ENCODE results near the gene GANAB.
"Not testable (repeated sequence)": the region's sequence is repeated elsewhere in the genome, so short reads cannot be mapped to it uniquely, and the experiment has no call there.

The GANAB gene

DNA sequence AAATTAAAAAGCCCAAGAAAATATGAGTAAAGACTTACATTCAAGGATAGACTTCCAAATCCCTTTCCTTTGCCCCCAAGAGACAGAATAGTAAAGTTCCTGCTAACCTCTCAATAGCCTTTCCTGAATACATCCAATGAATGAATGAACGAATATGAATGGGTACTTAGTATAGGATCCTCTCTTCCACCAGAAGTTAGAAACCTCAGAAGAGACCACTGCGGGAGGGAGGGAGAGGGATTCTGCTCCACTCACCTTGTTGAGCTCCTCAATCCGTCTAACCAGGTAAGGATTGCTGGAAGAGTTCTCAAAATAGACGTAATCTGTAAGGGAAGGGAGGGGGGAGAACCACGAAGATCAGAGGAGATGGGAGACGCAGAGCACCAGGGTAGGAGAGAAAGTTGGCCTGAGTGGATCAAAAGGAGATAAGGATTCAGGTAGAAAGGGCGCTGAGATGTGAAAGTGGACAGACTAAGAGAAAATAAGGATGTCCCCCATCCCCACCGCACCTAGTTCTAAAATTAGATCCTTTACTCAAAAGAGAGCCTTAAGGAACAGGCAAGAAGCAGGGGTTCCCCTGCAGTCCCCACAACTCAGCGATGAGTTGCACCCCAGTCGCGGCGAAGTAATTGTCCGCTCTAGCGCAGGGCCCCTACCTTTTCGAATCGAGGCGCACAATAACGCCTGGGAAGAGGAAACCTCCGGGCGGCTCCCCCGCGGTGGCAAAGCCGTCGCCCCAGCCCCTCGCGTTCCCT, 45.9 kb downstream of the GANAB start:
- no peak for DNase-seq

DNA sequence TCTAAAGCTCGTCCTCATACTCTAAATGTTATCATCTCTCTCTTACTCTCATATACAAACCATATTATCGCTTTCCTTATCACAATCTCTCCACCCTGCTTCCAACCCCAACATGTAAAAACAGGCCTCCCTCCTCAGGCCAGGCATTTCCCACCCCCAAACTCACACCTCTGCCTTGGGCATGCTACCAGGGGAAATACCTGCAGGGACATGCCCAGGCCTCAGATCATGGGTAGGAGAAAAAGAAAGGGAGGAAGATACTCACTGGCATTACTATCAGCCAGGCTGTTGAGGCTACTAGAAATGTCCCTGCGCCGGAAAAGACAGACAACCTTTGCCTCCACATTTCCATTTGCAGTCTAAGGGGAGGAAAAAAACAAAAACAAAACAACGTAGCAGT, 46.5 kb downstream of the GANAB start:
- no peak for DNase-seq

DNA sequence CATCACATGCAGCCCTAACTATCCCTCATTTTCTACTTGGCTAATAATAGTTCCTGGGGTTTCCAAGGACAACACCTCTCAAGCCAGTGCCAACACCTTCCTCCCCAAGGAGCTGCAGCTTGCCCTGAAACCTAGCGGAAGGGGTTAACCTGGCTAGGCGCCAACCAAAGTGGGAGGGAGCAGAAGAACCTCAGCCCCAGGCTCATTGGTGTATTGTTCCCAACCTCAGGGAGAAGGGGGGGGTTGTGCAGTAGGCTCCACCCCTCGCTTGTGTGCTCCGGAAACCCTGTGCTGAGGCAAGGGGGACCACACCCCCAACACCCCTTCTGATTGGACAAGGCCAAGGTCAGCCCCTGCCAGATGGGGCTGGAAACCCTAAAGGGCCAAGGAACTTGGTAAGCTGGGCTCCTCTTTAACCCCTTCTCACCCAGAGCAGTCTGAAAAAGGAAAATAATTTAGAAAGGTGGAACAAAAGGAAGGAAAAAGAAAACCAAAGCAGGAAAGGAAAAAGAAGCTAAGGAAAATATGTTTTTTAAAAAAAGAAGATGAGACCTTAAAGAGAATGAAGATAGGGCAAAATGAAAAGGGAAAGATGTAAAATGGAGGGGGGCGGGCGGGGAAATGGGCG, 47.2 kb downstream of the GANAB start:
- DNase-seq = peak; percentile 93

DNA sequence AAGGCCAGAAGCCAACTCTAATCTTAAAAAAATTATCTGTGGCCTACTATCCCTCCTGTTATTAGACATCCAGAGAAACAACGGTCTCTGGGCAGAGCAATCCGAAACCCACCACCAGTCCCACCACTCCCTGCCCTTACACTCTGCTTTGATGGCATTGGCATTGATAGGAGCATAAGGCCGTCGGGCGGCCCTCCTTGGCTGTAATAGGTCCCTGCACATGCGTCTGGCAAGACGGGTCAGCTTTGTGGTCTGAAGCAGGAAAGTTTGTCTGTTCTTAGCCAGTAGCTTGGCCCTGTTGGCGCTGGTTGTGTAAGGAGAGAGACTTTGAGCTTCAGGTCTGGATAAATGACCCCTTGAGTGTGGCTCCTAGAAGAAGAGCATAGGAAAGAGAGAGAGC, 51.3 kb downstream of the GANAB start:
- DNase-seq = no peak

DNA sequence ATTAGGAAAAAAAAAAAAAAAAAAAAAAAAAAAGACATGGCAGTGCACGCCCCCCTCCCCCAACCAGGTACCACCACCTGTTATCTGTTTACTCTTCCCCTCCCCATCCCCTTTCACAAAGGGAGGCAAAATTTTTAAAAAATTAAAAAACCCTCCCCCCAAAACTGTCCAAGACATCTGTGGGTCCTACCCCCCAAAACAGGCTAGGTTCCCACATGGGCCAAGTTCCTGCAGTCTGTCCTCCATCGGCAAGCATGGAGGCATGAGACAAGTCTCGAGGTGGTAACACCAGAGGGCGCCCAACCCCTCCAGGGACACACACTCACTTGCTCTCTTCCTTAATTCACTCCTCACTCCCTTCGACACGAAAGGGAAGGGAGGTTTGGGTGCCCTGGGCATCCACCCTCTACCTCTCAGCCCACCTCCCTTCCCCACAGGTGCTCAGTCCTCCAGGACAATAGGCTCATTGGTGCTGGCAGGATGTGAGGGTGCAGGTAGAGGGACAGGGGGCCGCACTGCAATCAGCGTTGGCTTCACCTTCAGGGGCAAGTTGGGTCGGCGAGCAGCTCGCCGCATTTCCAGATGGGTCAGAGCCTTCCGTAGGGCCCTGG, 52.9 kb downstream of the GANAB start:
- DNase-seq = peak; percentile 33

DNA sequence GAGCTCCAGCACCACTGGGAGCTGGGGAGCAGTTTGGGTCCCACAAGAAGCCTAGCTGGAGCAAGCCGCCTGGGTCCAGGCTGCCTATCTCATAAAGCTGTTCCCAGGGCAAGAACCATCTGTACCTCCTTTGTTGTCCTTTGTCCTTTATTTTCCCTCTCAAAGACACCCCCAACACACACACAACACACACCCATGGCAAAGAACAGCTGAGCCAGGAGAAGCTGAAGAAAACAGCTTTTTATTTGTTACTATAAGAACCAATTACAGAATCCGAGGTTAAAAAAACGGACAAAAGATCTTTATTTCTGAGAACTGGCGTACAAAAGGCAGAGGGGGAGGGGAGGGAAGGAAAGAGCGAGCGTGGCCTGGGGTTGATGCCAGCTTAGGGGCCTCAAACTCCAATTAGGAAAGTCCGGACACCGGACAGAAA, 53.4 kb downstream of the GANAB start:
- DNase-seq = no peak

DNA sequence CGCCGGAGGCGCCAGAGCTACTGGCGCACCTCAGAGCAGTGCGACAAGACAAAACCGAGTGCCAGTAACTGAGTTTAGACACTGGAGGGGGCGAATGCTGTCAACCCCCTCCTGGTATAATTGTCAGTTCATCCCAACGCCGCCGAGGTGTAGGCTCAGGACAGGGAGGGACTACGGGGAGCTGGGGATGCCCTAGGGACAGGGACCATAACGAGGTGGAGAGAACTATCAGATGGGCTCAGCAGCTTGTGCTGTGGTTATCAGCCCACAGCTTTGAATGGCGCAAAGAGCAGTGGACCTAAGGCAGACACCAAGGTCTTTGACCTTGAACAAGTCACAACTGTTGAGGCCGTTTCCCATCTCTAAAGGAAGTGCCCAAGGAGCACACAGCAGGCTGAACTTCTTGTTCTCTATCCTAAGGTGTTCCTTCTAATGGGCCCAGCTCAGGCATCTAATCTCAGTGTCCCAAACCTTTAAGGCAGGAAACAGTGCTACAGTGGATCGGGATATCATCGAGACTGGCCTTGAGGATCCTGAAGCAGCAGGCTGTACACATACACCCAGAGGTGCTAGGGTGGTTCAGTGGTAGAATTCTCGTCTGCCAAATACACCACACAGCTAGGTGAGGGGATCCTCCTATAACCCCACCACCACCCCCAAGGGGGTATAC, 54.1 kb downstream of the GANAB start:
- DNase-seq = no peak

DNA sequence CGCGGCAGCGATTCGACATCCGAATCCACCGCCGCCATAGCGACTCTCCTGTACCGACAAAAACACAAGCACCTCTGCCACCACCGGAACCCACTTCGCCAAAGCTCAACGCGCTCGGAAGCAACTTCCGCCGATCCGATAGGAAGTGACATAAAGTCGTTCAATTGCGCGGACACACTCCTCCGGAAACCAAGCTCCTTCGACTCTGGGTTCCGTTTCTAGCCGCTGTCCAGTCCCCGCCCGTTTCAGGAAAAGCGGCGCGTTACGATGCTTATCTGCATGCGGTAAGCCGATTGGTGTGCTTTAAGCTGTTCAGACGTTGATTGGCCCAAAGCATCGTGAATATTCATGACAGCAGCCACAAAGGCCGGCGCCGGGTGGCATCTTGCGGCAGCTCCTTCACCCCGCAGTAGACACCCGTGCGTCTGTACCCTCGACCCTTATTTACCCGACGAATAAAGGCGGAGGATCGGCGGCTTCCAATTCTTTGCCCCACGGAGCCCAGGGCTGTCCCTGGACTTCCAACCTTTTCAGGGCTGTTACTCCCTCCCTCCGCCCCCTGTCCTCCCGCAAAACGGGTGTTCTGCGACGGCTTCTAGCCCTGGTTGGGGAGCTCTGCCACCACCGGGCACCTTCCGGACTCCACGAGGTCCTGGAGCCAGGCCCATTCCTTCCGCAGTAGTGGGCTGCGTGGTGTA, 54.8 kb downstream of the GANAB start, which contains the start of gene TUT1:
Gene TUT1, minus strand, starts transcription at position 76 of the 698 bp plus-strand sequence. Its CDS starts 38 bp downstream, at position 38.
- DNase-seq = peak; percentile 98

DNA sequence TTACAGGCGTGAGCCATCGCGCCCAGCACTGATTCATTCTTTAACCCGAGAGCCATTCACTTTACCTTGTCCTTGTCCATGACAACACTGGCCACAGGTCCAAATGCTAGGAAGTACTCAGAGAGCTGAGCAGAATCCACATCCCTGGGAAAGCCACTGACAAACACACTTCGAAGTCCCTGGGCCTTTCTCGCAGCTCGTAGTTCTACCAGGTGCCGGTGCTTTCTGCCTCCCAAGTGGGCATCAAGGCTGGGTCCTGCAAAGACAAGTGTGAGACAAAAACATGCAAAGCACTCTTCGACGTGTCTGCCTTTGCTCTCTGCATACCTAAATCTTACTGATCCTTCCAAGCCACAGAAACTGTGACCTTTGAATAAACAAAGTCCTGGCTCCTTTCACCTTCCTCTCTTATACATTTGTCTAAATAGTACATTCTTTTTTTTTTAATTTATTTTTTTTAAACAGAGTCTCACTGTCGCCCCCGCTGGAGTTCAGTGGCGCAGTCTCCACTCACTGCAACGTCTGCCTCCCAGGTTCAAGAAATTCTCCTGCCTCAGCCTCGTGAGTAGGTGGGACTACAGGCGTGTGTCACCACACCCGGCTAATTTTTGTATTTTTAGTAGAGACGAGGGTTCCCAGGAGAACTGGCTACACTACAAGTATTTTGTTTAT, 57.3 kb downstream of the GANAB start:
- no peak for DNase-seq

DNA sequence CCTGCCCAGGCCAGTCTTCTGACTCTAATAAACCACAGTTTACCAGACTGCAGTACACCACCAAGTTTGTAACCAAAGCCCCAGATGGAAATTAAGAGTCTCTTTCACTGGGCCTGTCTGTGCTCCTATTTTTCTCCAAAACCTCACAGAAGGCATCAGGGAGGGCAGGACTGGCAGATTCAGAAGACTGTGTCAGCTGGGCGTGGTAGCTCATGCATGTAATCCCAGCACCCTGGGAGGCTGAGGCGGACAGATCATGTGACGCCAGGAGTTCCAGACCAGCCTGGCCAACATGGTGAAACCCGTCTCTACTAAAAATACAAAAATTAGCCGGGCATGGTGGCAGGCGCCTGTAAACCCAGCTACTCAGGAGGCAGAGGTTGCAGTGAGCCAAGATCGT, 61.1 kb downstream of the GANAB start:
- DNase-seq = not testable (repeated sequence)

DNA sequence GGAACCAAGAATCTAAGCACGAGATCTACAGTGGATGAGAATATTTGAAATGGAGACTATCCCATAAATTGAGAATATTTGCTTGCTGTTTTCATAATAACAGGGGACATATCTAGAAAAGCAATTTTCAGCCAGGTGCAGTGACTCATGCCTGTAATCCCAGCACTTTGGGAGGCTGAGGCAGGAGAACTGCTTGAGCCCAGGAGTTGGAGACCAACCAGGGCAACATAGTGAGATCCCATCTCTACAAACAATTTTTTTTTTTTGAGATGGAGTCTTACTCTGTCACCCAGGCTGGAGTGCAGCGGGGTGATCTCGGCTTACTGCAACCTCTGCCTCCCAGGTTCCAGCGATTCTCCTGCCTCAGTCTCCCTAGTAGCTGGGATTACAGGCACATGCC, 64.7 kb downstream of the GANAB start:
- DNase-seq = not testable (repeated sequence)

DNA sequence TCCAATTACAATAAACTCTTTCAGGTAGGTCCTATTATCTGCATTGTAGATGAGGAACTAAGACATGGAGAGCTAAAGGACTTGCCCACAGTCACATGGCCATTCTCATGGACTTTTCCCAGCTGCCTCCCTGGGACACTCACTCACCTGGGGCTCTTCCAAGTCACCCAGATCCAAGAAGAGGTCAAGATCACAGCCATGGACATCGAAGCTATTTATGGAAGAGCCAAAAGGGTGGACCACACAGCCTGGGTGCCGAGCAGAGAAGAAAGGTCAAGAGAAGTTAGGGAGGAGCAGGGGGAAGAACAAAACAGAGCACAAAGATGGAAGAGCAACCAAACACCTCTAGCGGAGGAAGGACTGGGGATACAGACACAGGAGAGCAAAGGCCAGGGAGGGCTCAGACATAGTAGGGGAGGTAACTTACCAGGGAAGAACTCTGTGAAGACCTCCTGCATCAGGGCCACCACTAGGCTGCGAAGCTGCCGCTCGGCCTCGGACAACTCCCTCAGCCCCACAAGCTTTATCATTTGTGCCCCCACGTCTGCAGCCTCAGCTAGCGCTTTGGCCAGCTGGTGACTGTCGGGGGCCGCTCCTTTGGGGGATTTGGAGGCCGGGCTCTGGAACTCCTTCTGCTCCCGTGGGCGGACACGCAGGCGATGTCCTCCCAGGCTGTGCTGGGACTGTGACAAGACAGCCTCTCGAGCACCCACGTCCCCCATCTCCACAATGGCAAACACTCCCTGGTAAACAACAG, 65.3 kb downstream of the GANAB start:
- DNase-seq = no peak

DNA sequence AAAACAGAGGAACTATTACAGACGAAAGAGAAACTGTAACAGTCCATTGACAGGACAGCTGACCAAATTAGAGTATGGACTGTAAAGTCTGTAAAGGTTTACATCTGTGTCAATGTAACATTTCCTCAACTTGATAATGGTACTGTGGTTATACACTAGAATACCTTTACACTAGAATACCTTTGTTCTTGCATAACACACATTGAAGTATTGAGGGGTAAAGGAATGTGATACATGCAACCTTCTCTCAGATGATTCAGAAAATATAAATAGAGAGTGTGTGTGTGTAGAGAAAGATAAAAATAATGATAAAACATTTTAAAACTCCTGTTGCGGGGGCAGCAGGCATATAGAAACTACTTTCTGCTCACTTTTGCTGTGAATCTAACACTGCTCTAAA, 67.2 kb downstream of the GANAB start:
- DNase-seq = no peak

DNA sequence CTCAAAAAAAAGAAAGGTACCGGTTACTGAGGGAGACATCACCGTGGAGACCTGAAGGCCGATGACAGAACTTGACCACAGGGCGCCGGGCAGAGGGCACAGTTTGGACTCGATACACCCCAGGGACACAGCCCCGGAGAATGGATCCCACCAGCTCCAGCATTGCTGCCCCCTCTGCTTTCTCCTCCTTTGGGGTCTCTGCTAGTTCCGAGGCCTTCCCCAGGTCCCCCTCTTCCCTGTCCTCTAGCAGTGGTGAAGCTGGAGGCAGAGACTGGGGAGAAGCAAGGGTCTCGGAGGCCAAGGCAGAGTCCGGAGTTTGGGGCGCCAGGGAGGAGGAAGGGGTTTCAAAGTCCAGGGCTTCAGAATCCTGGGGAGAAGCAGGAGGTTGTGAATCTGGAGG, 67.9 kb downstream of the GANAB start:
- no peak for DNase-seq

DNA sequence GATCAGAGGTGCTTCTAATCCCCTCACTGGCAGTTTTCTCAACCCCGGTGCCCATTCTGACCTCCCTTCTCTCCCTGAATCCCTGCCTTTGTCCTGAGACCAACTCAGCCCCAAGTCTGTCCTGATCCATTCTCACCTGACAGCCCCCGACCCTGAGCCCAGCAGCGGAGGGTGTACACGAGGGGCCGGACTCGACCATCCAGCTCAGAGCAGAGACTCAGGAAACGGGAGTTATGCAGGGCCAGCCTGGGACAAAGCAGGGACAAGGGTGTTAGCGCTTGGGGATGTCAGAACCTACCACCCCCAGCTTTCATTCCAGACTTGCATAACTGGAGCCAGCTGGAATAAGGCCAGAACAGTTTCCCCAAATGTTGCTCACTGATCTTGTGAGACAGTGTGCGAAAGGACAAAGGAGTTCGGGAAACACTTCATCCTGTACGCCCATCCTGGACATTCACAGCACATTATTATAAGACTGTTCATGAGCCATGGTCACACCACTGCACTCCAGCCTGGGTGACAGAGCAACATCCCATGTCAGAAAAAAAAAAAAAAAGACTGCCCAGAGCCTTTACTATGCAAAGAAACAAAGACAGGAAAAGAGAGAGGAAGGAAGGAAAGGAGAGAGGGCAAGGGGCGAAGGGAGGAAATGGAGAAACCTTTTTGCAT, 69.2 kb downstream of the GANAB start:
- DNase-seq = no peak

DNA sequence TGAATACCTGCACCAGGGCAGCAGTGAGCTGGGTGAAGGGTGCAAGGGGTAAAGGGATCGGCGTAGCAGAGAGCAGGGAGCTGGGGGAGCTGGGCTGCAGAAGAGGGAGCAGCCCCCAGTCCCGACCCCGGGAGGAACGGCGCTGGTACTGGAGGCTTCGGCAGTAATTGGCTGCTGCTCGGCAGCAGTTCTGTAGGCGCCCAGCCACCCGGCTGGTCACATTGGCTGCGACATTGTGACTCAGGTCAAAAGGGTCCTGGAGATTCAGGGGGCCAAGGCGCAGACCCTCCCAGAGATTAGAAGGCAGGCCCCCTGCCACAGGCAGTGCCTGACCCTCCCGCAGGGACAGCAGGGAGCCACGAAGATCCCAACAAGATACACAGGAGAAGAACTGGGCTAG, 70.6 kb downstream of the GANAB start:
- no peak for DNase-seq

DNA sequence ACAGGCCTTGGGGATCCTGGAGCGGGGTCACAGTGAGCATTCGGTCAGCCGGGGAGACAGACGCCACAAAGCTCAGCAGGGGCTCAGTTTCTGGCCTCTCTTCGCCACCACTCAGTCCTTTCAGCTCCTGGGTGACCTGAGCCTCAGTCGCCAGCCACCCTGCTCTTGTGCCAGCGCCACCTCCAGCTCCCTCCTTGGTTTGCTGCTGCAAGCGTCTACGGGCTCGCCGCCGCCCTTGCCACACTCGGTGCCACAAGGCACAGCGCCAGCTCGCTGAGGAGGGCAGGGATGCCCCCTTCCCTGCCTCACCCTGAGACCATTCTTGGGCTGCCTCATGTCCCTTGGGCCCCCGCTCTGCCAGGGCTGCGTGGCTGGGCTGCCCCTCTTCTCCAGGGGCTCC, 71.3 kb downstream of the GANAB start:
- DNase-seq = no peak
